ENCODE results near the gene PDCD1. TPM values are rescaled to one million over a fixed set of nuclear protein-coding genes. Genes with fewer than 3 reads are reported as not detected.

The PDCD1 gene
- total RNA-seq, 1 experiment from 2014 or later = 0.22 TPM

DNA sequence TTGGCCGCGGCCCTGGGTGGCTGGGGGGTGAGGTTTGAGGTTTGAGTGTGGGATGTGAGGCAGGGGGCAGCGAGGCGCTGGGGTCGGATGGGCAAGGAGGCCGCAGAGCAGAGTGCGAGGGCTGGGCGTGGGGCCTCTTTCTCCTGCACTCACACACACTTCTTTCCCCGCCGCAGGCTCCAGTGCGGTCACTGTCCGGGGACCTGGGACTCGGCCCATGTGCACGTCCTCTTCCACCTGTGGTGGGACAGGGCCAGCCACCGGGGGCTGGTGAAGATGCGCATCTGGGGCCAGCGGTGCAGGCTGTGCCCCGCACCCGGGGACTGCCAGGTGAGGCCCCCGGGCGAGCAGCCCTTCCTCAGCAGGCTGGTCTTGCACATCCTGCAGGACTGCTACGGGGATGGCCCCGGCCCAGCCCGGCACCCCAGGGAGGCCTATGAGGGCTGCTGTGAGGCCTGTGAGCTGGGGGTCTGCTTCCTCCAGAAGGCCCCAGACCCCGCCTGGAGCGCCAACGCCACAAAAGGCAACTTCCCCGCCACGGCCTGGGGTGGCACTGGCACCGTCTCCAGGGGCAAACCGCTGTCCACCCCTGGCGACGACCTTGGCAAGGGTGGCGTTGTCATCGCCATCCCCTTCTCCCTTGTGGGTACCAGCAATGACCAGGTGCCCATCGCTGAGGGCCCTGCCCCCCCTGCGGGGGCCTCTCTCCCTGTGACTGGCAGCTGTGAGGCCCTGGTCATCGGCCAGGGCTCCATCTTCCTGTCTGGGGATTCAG lies 13.0 kb upstream of the PDCD1 start (continued):
- no peak for TF ChIP-seq REST (IDR thresholded peaks at IDR 0.05; ENCODE audit: low read depth)
- no peak for TF ChIP-seq TCF7L2 (IDR thresholded peaks at IDR 0.05; ENCODE audit: borderline replicate concordance, extremely low read depth, insufficient read depth, insufficient read length)
- TF ChIP-seq EZH2phosphoT487 (IDR thresholded peaks at IDR 0.05; ENCODE audit: borderline replicate concordance) = no peak
- TF ChIP-seq POLR2AphosphoS5 (IDR thresholded peaks at IDR 0.05; ENCODE audit: low read depth, low read length) = no peak

DNA sequence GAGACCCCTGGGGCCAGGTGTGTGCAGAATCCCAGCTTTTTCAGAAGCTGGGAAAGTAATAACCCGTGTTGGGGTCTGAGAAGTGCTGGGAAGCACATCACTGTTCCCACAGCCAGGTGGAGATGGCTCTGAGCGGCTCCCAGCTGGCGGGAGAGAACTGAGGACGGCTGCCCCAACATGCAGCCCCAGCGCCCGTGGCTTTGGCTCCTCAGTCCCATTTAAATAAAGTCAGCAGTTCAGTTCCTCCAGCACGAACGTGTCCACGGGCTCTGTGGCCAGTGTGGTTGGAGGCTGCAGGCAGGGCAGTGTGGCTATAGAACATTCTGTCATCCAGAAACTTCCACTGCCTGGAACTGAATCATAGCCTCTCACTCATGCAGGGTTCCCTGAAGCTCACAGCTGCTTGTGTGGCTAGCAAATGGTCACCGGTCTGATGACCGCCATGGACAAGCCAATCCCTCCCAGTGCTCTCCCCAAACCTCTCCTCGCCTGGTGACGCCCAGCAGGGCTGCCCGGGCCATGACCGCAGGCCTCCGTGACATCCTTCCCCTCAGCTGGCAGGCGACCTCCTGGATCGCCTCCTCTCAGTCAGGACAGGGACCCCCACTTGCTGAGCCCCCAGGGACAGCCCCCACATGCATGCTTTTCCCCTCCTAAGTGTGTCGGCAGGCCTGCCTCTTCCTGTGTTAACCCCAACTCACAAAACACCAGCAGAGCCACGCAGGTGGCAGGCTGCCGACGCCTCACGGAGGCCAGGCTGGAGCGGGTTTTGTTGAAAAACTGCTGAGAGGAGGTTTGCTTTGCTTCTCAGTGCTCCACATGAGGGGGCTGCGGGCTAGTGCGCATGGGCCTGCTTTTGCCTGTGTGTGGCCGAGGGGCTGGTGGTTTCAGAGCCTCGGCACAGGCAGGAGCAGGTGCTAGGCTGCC lies 12.2 kb upstream of the PDCD1 start:
- Histone ChIP-seq H3K9me3 (ENCODE audit: control insufficient read depth in 1 of 2, insufficient read depth in 1 of 2, low read depth in 1 of 2, low read length in 2 of 2) (peaks cover 0 to 6% of the 10 kb centered on the region in 2 experiments; a peak in 1 of 4 replicates), H3K9ac (ENCODE audit: low read length) (no peak overlapping the region), H2AFZ (ENCODE audit: low read depth, low read length, poor library complexity, severe bottlenecking) (no peak overlapping the region), H3K27ac (ENCODE audit: low read depth, low read length) (no peak overlapping the region; the same call in 1 of the 2 replicates), H3K27me3 (ENCODE audit: insufficient read depth, low read length) (no peaks in the 10 kb centered on the region), H3K79me2 (ENCODE audit: insufficient read depth, low read length) (no peaks in the 10 kb centered on the region), H3K36me3 (ENCODE audit: control insufficient read depth in 1 of 2, insufficient read depth in 2 of 2, low read length in 2 of 2) (no peaks in the 10 kb centered on the region), H3K4me2 (ENCODE audit: low read length) (no peak overlapping the region), H3K4me3 (replicated peaks in 1 of 2; ENCODE audit: low read depth in 1 of 2, low read length in 2 of 2) (no peak overlapping the region), H3K9me2 (ENCODE audit: insufficient read depth) (no peaks in the 10 kb centered on the region), H4K20me1 (ENCODE audit: insufficient read depth) (no peaks in the 10 kb centered on the region), H3K4me1 (ENCODE audit: control insufficient read depth in 1 of 2, insufficient read depth in 2 of 2, low read length in 2 of 2) (no peaks in the 10 kb centered on the region)
- ChIA-PET POLR2A (no interaction called here), CTCF (no interaction called here), RAD21 (ENCODE audit: low non-redundant PET in 1 of 2, low total read pairs in 2 of 2, uncharacterized antibody in 2 of 2, unreplicated experiment in 2 of 2) (no interaction called here)
- DNase-seq (ENCODE audit: low read depth, low spot score) (no peak), ATAC-seq (no peak)
- intact Hi-C loops (cut with micrococcal nuclease) = no loop called here
- no TSS peak for BruUV-seq (replicated peaks)
- TF ChIP-seq ZNF274 (IDR thresholded peaks at IDR 0.05; ENCODE audit: low read depth, low read length) = no peak
- TF ChIP-seq POLR2AphosphoS5 (IDR thresholded peaks at IDR 0.05; ENCODE audit: low read depth, low read length) = no peak
- TF ChIP-seq CBX3 (IDR thresholded peaks at IDR 0.05; ENCODE audit: low read depth) = no peak
- TF ChIP-seq, protein P1, sequence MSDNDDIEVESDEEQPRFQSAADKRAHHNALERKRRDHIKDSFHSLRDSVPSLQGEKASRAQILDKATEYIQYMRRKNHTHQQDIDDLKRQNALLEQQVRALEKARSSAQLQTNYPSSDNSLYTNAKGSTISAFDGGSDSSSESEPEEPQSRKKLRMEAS (IDR thresholded peaks at IDR 0.05) = no peak
- no peak for TF ChIP-seq SRF (IDR thresholded peaks at IDR 0.05; ENCODE audit: low read depth)

All from HCT116 (cell line).